Gastrocnemius medialis (tissue), 4 donors: ENCODE results near the gene ZMAT5.

Experiments used
- POLR2A ChIP-seq, 2 donors: fragments of 450-650 bp; IDR thresholded peaks; one replicate each; pipeline ENCODE4 v1.6.1; 2017; ENCODE audit warnings: antibody characterized with exemption in 2 of 2, mild to moderate bottlenecking in 2 of 2, moderate library complexity in 2 of 2
- TF ChIP-seq, protein P1 (sequence below), 5 experiments: fragments of 450-650 bp in 3 of 5; fragments of 200-600 bp in 2 of 5; sonication (generic) in 2 of 5; IDR thresholded peaks in 4 of 5; conservative IDR thresholded peaks in 1 of 5; 1 replicate in 4 of 5; 2 replicates in 1 of 5; pipeline ENCODE4 v1.5.1; 2016 to 2019; ENCODE audit warnings: antibody characterized with exemption in 5 of 5, mild to moderate bottlenecking in 3 of 5, moderate library complexity in 3 of 5

DNA sequence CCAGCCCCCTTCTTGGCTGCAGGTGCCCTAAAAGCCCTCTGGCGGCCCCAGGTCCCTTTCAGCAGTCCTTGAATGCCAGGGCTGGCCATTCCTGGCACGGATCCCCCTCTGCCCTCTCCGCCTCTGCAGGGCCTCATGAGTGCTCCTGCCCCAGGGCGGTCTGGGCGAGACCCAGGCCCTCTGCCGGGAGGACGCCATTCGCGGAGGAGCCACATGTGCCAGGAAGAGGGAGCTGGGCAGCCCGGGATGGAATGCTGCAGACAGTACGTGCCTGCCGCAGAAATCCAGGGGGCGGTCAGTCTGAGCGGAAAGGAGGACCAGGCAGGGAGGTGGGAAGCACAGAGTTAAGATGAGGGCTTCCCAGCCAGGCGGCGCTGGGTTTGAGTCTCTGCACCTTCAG, 44.2 kb downstream of the ZMAT5 start:
- TF ChIP-seq, protein P1, sequence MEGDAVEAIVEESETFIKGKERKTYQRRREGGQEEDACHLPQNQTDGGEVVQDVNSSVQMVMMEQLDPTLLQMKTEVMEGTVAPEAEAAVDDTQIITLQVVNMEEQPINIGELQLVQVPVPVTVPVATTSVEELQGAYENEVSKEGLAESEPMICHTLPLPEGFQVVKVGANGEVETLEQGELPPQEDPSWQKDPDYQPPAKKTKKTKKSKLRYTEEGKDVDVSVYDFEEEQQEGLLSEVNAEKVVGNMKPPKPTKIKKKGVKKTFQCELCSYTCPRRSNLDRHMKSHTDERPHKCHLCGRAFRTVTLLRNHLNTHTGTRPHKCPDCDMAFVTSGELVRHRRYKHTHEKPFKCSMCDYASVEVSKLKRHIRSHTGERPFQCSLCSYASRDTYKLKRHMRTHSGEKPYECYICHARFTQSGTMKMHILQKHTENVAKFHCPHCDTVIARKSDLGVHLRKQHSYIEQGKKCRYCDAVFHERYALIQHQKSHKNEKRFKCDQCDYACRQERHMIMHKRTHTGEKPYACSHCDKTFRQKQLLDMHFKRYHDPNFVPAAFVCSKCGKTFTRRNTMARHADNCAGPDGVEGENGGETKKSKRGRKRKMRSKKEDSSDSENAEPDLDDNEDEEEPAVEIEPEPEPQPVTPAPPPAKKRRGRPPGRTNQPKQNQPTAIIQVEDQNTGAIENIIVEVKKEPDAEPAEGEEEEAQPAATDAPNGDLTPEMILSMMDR (IDR thresholded peaks at IDR 0.05 in 4 of 5, conservative IDR thresholded peaks at IDR 0.05 in 1 of 5), result no peak
- no peak for TF ChIP-seq POLR2A (IDR thresholded peaks at IDR 0.05)
